IMR-90 (cell line): ENCODE results near the gene ERRFI1. TPM values are rescaled to one million over a fixed set of nuclear protein-coding genes. Genes with fewer than 3 reads are reported as not detected.

Source experiments
- ATAC-seq: fragments of 200-7000 bp; cut with Tn5 transposase; 2 replicates; pipeline ENCODE4 v1.9.1; 2020; ENCODE audit warnings: low read depth, mild to moderate bottlenecking, moderate library complexity
- BruUV-seq: library from RNA; stranded (reverse); fragments of 400-500 nt; replicated peaks from 2 replicates; lab custom pipeline; 2021; lab: Mats Ljungman, UMichigan
- CTCF ChIA-PET: fragments of 300-600 bp; formaldehyde crosslinking; extraction: SDS; loops from one replicate; lab custom pipeline; 2021; ENCODE audit warnings: antibody characterized with exemption; lab: Yijun Ruan, JAX
- POLR2A ChIA-PET: fragments of 300-600 bp; sonication (Branson Sonifier 250); formaldehyde crosslinking; loops from one replicate; lab custom pipeline; 2022; ENCODE audit warnings: antibody characterized with exemption; ENCODE audit not compliant: unreplicated experiment; lab: Charles Lee
- DNase-seq: peaks from one replicate; pipeline ENCODE4 v3.0.0; 2013
- H2AFZ ChIP-seq: replicated peaks from 2 replicates; pipeline ENCODE3; 2013; ENCODE audit warnings: low read length, mild to moderate bottlenecking; ENCODE audit not compliant: poor library complexity
- H2AK5ac ChIP-seq: 2 replicates; pipeline ENCODE4 v1.6.1; 2013; ENCODE audit warnings: low read depth, low read length, inconsistent platforms
- H2AK9ac ChIP-seq: replicated peaks from 2 replicates; pipeline ENCODE3; 2013; ENCODE audit warnings: mild to moderate bottlenecking, low read depth, low read length, moderate library complexity; ENCODE audit not compliant: poor library complexity
- H2BK120ac ChIP-seq: 2 replicates; pipeline ENCODE4 v1.6.1; 2013; ENCODE audit warnings: low read depth, low read length, inconsistent platforms
- H2BK15ac ChIP-seq: 3 replicates; pipeline ENCODE4 v1.6.1; 2013; ENCODE audit warnings: low read depth, low read length, inconsistent platforms
- H2BK20ac ChIP-seq: 2 replicates; pipeline ENCODE4 v1.6.1; 2013; ENCODE audit warnings: low read depth, mild to moderate bottlenecking, inconsistent platforms, low read length, moderate library complexity
- H2BK5ac ChIP-seq: 2 replicates; pipeline ENCODE4 v1.6.1; 2013; ENCODE audit warnings: mild to moderate bottlenecking, low read depth, low read length, inconsistent platforms; ENCODE audit not compliant: poor library complexity, severe bottlenecking
- H3K14ac ChIP-seq: replicated peaks from 2 replicates; pipeline ENCODE4 v1.6.1; 2013; ENCODE audit warnings: low read depth, low read length, inconsistent platforms
- H3K18ac ChIP-seq: 2 replicates; pipeline ENCODE4 v1.6.1; 2013; ENCODE audit warnings: low read depth, low read length, control low read depth
- H3K23ac ChIP-seq: 2 replicates; pipeline ENCODE4 v1.6.1; 2013; ENCODE audit warnings: low read depth, low read length, inconsistent platforms
- H3K27ac ChIP-seq: 2 replicates; pipeline ENCODE4 v1.5.1; 2013; ENCODE audit warnings: mild to moderate bottlenecking, control low read depth, low read length; ENCODE audit not compliant: insufficient read depth
- H3K27me3 ChIP-seq: 2 replicates; pipeline ENCODE4 v1.6.1; 2013; ENCODE audit warnings: low read length; ENCODE audit not compliant: control insufficient read depth, insufficient read depth
- H3K36me3 ChIP-seq: 2 replicates; pipeline ENCODE4 v1.6.1; 2013; ENCODE audit warnings: low read length, mixed read lengths; ENCODE audit not compliant: control insufficient read depth, insufficient read depth
- H3K4ac ChIP-seq: 2 replicates; pipeline ENCODE4 v1.6.1; 2013; ENCODE audit warnings: low read depth, low read length, inconsistent platforms
- H3K4me1 ChIP-seq: 2 replicates; pipeline ENCODE4 v1.6.1; 2013; ENCODE audit warnings: low read length, mixed read lengths; ENCODE audit not compliant: control insufficient read depth, insufficient read depth
- H3K4me2 ChIP-seq: 2 replicates; pipeline ENCODE4 v1.6.1; 2013; ENCODE audit warnings: low read depth, mild to moderate bottlenecking, control low read depth, low read length, moderate library complexity
- H3K4me3 ChIP-seq: 2 replicates; pipeline ENCODE4 v1.5.1; 2013; ENCODE audit warnings: low read depth, mild to moderate bottlenecking, control low read depth, low read length, moderate library complexity; ENCODE audit not compliant: insufficient read depth
- H3K56ac ChIP-seq: 2 replicates; pipeline ENCODE4 v1.6.1; 2013; ENCODE audit warnings: low read length, inconsistent platforms; ENCODE audit not compliant: insufficient read depth; ENCODE audit errors: extremely low read depth
- H3K79me1 ChIP-seq, 2 experiments: 2 replicates each; pipeline ENCODE4 v1.6.1; 2013; ENCODE audit warnings: low read length in 2 of 2, inconsistent platforms in 1 of 2, low read depth in 1 of 2
- H3K9ac ChIP-seq: 2 replicates; pipeline ENCODE4 v1.6.1; 2013; ENCODE audit warnings: low read depth, low read length, control low read depth
- H3K9me1 ChIP-seq: 2 replicates; pipeline ENCODE4 v1.6.1; 2013; ENCODE audit warnings: low read length, inconsistent platforms; ENCODE audit not compliant: insufficient read depth
- H3K9me3 ChIP-seq: 2 replicates; pipeline ENCODE4 v1.6.1; 2013; ENCODE audit warnings: low read length; ENCODE audit not compliant: control insufficient read depth, insufficient read depth
- H4K20me1 ChIP-seq: 2 replicates; pipeline ENCODE4 v1.6.1; 2013; ENCODE audit warnings: low read length, inconsistent platforms; ENCODE audit not compliant: insufficient read depth
- H4K5ac ChIP-seq: 2 replicates; pipeline ENCODE4 v1.6.1; 2013; ENCODE audit warnings: mild to moderate bottlenecking, low read depth, low read length, control low read depth
- H4K8ac ChIP-seq, 2 experiments: 2 replicates each; pipeline ENCODE4 v1.6.1; 2013; ENCODE audit warnings: low read depth in 2 of 2, low read length in 2 of 2, control low read depth in 1 of 2, inconsistent platforms in 1 of 2
- H4K91ac ChIP-seq: 2 replicates; pipeline ENCODE4 v1.6.1; 2013; ENCODE audit warnings: low read depth, low read length, inconsistent platforms; ENCODE audit not compliant: insufficient read depth
- CEBPB ChIP-seq: IDR thresholded peaks from 2 replicates; pipeline ENCODE4 v1.6.1; 2012; ENCODE audit warnings: low read depth, low read length, improper control_type of control experiment
- MAZ ChIP-seq: IDR thresholded peaks from 2 replicates; pipeline ENCODE4 v1.6.1; 2012; ENCODE audit warnings: low read depth, mild to moderate bottlenecking, low read length, improper control_type of control experiment, moderate library complexity, borderline replicate concordance
- POLR2A ChIP-seq: IDR thresholded peaks from 2 replicates; pipeline ENCODE4 v1.6.1; 2012; ENCODE audit warnings: mild to moderate bottlenecking, low read depth, low read length
- RAD21 ChIP-seq: IDR thresholded peaks from 2 replicates; pipeline ENCODE4 v1.6.1; 2012; ENCODE audit warnings: low read length, improper control_type of control experiment
- RCOR1 ChIP-seq: IDR thresholded peaks from 2 replicates; pipeline ENCODE4 v1.6.1; 2012; ENCODE audit warnings: mild to moderate bottlenecking, low read length, improper control_type of control experiment; ENCODE audit not compliant: insufficient replicate concordance
- SMC3 ChIP-seq: fragments of 150-350 bp; IDR thresholded peaks from 2 replicates; pipeline ENCODE4 v1.6.1; 2016; ENCODE audit warnings: low read depth, mild to moderate bottlenecking, antibody characterized with exemption, low read length, moderate library complexity
- WGBS, 2 experiments: methylation state at CpG; one replicate each; pipeline versions ENCODE4 v1.1.5 to v1.1.7; 2013; ENCODE audit warnings: missing lambda C conversion rate in 2 of 2; ENCODE audit not compliant: insufficient read length in 1 of 2; ENCODE audit errors: extremely low coverage in 2 of 2; 5-methylcytosine and 5-hydroxymethylcytosine counted together
- dilution Hi-C: fragments of 300-500 bp; cut with HindIII; formaldehyde crosslinking; loops from one replicate; pipeline ENCODE4 v1.14.3; 2018; ENCODE audit warnings: low sequenced_read_pairs; ENCODE audit not compliant: unreplicated experiment
- in situ Hi-C: fragments of 300-500 bp; cut with MboI; formaldehyde crosslinking; loops from 3 replicates; pipeline ENCODE4 v1.14.3; 2019; ENCODE audit warnings: low sequenced_read_pairs, inconsistent platforms, mixed read lengths
- intact Hi-C: fragments of 100-400 bp; cut with micrococcal nuclease; formaldehyde crosslinking; loops from 2 replicates; pipeline ENCODE4 v1.10.0; 2022
- polyA plus RNA-seq, 3 experiments: library from polyadenylated mRNA; depleted of rRNA; stranded (reverse); fragments of >200 nt; gene quantifications; 2 replicates each; pipeline ENCODE4 v1.2.3, GENCODE V29; 2012; ENCODE audit warnings: low replicate concordance in 1 of 3
- total RNA-seq: library from RNA; depleted of rRNA; stranded (reverse); fragments of >200 nt; gene quantifications from 2 replicates; pipeline ENCODE4 v1.2.3, GENCODE V29; 2012
- TF ChIP-seq, protein P1 (sequence below): conservative IDR thresholded peaks from 2 replicates; pipeline ENCODE4 v1.5.1; 2012; ENCODE audit warnings: mild to moderate bottlenecking, low read depth, low read length, improper control_type of control experiment
- TF ChIP-seq, protein P2 (sequence below): fragments of 150-350 bp; IDR thresholded peaks from 2 replicates; pipeline ENCODE4 v1.6.1; 2017; ENCODE audit warnings: mild to moderate bottlenecking, antibody characterized with exemption, low read length, low read depth

The ERRFI1 gene
- total and polyA plus RNA-seq, 2 of the 4 experiments (the other 2 are of a cell fraction) = 101 to 145 TPM

DNA sequence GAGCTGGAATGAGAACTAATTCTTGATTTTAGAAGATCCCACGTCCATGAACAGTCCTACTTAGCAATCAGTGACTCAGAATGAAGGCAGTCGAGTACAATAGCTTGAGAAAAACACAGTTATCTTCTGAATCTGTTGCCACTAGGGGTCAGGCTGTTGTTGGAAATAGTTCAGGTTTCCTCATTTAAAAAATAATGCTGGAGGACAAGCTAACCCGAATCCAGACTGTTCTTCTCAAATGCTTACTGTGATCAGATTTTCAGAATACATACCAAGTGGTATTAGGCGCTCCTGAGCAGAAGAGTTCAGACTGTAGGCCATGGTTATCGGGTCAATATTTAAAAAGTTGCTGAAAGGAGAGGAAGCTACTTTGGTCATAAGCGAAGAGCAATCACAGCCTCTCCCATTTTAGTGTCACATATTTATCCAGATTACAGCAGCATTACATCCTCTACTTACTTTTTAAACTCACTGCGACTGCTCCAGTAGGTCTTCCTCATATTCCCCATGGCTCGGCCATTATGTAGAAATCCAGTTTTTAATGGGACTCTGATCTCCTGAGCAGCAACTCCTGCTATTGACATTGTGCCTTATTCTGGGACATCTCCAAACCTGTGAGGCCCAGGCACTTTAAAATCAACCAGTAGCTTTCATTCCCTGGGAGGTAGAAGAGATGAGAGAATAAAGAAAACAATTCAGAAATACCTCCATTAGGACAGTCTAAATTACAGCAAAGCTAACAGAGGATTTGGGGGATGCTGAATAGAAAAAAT is 10.9 kb downstream of the ERRFI1 start:
- H3K14ac ChIP-seq = peak overlapping the region; percentile 16; the same call in 1 of the 2 replicates
- H2AK5ac ChIP-seq = no peak overlapping the region
- in situ Hi-C loops = loop anchor here (5.0 kb wide), 2 partner anchors 38 to 297 kb away; no protein-coding TSS in a partner anchor
- peaks cover 20% of the 10 kb centered on the region for H3K4me1 ChIP-seq
- H2AK9ac ChIP-seq = no peak overlapping the region
- no peaks in the 10 kb centered on the region for H3K27me3 ChIP-seq
- no peak overlapping the region for H2BK120ac ChIP-seq
- CTCF ChIA-PET = interaction anchor here (0.5 to 6.7 kb wide), 18 partner anchors 8 to 334 kb away, joined by 3 to 27 read pairs (median 3); no protein-coding TSS in a partner anchor
- H3K9me3 ChIP-seq = no peaks in the 10 kb centered on the region
- no peak overlapping the region for H4K91ac ChIP-seq
- peaks cover 85% of the 10 kb centered on the region for H4K20me1 ChIP-seq
- H3K56ac ChIP-seq = no peak overlapping the region; the same call in 1 of the 2 replicates
- H3K36me3 ChIP-seq = peaks cover 37% of the 10 kb centered on the region
- peak overlapping the region; percentile 7; the same call in 1 of the 2 replicates for H3K9ac ChIP-seq
- H3K9me1 ChIP-seq = peaks cover 6% of the 10 kb centered on the region; the same call in 1 of the 2 replicates
- dilution Hi-C loops = loop anchor here (25.0 kb wide), 1 partner anchor 297 kb away; the partner anchor contains the start of gene SLC45A1
- peak; percentile 89 for DNase-seq
- peak overlapping the region; percentile 9 for H3K4me2 ChIP-seq
- no peak overlapping the region for H2BK15ac ChIP-seq
- H4K5ac ChIP-seq = no peak overlapping the region
- POLR2A ChIA-PET = no interaction called here
- H3K23ac ChIP-seq = peak overlapping the region; percentile 29; the same call in 1 of the 2 replicates
- BruUV-seq = no TSS peak
- no peak overlapping the region for H2AFZ ChIP-seq
- peaks cover 36 to 84% of the 10 kb centered on the region in 2 experiments for H3K79me1 ChIP-seq
- H3K18ac ChIP-seq = peak overlapping the region; percentile 51; the same call in 1 of the 2 replicates
- intact Hi-C loops = loop anchor here (1.0 kb wide), 3 partner anchors 33 to 334 kb away; no protein-coding TSS in a partner anchor
- peak overlapping the region; percentile 59 for H2BK5ac ChIP-seq
- peak; percentile 73 for ATAC-seq
- TF ChIP-seq, protein P1, sequence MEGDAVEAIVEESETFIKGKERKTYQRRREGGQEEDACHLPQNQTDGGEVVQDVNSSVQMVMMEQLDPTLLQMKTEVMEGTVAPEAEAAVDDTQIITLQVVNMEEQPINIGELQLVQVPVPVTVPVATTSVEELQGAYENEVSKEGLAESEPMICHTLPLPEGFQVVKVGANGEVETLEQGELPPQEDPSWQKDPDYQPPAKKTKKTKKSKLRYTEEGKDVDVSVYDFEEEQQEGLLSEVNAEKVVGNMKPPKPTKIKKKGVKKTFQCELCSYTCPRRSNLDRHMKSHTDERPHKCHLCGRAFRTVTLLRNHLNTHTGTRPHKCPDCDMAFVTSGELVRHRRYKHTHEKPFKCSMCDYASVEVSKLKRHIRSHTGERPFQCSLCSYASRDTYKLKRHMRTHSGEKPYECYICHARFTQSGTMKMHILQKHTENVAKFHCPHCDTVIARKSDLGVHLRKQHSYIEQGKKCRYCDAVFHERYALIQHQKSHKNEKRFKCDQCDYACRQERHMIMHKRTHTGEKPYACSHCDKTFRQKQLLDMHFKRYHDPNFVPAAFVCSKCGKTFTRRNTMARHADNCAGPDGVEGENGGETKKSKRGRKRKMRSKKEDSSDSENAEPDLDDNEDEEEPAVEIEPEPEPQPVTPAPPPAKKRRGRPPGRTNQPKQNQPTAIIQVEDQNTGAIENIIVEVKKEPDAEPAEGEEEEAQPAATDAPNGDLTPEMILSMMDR = peak; percentile 70
- TF ChIP-seq SMC3 (peak; percentile 67), RAD21 (peak; percentile 64), RCOR1 (no peak), POLR2A (peak; percentile 39), MAZ (no peak), CEBPB (no peak)
- TF ChIP-seq, protein P2, sequence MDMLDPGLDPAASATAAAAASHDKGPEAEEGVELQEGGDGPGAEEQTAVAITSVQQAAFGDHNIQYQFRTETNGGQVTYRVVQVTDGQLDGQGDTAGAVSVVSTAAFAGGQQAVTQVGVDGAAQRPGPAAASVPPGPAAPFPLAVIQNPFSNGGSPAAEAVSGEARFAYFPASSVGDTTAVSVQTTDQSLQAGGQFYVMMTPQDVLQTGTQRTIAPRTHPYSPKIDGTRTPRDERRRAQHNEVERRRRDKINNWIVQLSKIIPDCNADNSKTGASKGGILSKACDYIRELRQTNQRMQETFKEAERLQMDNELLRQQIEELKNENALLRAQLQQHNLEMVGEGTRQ = no peak
- H3K27ac ChIP-seq = peak overlapping the region; percentile 58; the same call in 1 of the 2 replicates
- WGBS, 2 experiments = no CpG with 5 or more reads among the region's 8 CpGs
- H3K4ac ChIP-seq = peak overlapping the region; percentile 30; the same call in 1 of the 2 replicates
- H3K4me3 ChIP-seq = no peak overlapping the region
- peak overlapping the region in 1 of 2 experiments; percentile 24; a peak in 1 of 4 replicates for H4K8ac ChIP-seq
- no peak overlapping the region for H2BK20ac ChIP-seq
